ENCODE measurements around the gene IFT88.

IFT88 gene

DNA sequence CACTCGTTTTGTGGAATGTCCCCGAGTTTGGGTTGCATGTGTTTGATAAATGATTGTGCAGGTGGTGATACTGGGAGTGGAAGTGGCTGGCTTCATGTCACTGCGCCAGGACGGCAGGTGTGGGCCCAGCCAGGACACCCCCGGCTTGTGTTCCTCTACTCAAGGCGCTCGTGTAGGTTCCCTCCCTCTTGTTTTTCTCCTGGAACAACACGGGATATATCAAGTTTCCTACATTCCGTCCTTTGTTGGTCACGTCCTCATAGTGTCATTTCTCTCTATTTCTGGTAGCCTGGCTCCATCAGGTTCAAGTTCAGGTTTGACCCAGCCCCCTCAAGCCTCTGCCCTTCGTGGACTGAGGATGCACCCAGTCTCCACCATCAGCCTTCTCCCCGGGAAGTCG lies 152.8 kb downstream of the IFT88 start:
- no peak for DNase-seq

DNA sequence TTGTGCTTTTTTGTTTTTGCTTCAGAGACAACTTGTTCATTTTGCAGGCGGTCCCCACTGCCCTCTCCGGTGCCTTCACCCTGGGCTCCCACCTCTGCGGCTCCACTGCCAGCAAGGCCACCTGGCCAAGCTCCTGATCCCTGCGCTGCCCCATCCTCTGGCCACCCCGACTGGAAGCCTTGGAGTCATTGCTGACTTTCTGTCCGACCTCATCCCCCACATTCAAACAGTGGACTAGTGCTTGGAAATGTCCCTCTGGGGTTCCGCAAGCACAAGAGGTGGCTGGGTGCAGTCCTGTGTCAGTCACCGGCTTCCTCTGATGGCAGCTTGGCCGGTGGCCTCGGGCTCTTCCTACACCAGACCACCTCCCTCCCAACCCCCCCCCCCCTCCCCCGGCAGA lies 153.5 kb downstream of the IFT88 start:
- DNase-seq = no peak

DNA sequence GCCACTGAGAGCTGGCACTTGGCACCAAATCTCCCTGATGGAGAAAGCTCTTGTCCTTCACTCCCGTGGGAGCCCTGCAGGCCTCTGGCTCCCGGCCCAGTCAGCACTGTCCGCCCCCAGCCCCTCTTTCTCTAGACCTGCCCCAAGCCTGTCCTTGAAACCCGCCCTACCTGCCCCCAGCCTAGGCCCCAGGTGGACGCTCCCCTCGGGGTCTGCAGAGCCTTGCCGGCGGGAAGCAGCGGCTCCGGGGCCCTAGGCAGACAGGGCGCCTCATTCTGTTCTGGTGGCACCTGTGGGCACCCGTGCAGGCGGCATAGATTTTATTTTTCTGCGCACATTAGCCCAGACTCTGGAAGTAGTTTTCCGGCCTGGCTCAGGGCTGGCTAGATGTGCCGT lies 154.1 kb downstream of the IFT88 start:
- no peak for DNase-seq

DNA sequence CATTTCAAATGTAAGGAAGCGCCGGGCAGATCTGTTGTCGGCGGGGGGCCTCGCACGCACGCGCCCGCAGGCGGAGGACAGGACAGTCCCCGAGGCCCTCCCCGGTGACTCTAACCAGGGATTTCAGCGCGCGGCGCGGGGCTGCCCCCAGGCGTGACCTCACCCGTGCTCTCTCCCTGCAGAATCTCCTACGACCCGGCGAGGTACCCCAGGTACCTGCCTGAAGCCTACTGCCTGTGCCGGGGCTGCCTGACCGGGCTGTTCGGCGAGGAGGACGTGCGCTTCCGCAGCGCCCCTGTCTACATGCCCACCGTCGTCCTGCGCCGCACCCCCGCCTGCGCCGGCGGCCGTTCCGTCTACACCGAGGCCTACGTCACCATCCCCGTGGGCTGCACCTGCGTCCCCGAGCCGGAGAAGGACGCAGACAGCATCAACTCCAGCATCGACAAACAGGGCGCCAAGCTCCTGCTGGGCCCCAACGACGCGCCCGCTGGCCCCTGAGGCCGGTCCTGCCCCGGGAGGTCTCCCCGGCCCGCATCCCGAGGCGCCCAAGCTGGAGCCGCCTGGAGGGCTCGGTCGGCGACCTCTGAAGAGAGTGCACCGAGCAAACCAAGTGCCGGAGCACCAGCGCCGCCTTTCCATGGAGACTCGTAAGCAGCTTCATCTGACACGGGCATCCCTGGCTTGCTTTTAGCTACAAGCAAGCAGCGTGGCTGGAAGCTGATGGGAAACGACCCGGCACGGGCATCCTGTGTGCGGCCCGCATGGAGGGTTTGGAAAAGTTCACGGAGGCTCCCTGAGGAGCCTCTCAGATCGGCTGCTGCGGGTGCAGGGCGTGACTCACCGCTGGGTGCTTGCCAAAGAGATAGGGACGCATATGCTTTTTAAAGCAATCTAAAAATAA lies 154.7 kb downstream of the IFT88 start:
- DNase-seq = no peak

DNA sequence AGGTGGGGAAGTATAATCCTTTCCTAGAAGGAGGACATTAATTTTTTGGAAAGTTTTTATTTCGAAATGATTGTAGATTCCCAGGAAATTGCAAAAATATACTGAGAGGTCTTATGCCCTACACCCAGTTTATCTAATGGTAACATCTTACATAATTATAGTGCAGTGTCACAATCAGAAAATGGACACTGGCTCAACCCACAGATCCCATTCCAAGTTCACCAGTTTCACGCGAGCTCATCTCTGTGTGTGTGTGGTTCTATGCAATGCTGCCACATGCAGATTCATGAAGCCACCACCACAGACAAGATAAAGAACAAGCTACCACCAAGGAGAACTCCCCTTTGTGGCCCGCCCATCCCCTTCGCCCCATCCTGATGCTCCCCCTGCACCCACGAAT lies 160.9 kb downstream of the IFT88 start:
- no peak for DNase-seq

DNA sequence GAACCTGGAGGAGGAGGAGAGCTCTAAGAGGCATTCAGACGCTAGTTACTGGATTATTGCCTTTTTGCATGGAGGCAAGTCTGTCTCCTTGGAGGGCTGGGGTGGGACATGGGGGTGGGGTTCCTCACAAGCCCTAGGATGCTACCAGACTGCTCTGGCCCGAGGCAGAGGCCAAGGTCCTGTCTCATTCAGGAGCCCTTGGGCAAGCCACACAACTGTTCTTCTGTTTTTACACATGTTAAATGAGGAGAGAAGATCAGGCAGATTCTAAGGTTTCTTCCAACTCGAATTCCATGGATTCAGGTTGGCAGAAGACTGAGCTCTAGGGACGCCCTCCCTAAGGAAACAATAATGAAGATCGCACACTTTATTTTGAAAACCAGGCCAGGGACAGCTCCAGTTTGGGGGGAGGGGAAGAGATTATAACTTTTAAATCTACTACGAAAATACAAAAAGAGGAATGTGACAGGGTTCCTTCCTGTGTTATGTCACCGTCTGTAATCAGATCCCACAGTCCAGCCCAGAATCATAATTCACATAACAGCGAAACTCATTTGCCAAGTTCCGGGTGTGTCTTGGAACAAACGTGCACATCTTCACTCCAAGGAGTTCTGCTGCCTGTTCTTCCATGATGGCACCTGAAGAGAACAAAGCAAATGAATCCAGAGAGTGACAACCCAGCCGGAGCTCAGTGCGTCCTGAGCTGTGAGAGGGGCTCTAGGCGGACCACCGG lies 161.8 kb downstream of the IFT88 start:
- no peak for DNase-seq

DNA sequence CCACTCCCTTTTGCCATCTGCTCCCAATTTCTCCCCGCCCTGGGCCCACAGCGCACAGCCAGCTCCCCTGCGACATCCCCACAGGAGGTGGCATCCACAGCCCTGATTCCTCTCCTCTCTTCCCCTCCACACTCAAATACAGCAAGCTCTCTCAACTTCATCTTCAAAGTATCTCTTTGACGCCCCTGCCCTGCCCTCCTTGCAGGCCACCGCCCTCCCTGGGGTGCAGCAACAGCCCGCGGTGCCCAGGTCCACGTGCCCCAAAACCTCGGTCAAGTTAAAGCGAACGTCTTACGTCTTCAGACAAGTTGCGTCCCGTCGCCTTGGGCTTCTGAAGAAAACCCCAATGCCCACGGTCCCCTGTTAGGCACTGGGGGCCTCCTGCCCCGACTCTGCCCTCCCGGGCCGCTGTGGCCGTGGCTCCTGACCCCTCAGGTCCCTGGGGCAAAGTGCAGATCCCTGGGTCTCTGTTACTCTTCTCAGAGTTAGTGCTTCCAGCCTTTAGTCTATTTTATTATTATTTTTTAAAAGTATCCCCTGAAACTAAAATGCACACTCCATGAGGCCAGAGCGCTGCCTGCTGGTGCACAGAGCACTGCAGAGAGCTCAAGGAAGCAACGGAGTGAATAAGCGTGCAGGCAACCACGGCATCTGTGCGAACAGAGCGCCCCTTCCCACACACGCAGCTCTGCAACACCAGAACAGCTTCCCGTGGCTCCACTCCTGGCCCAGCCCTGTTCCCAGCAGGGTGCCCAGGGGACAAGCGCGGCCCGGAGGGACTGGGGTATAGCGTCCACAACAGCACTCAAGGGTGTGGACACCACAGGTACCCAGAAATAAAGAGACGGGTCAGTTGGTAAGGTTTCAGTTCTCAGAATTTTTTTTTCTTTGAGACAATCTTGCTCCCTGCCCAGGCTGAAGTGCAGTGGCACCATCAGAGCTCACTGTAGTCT lies 163.0 kb downstream of the IFT88 start:
- DNase-seq = no peak

DNA sequence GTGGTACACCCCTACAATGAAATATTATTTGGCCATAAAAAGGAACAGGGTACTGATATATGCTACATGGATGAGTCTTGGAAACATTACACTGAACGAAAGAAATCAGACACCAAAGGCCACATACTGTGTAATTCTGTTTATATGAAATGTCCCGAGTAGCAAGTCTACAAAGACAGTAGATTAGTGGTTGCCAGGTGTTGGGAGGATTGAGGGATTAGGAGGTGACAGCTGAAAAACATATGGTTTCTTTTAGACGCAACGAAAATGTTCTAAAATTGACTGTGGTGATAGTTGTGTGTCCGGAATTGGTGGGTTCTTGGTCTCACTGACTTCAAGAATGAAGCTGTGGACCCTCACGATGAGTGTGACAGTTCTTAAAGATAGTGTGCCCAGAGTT lies 171.7 kb downstream of the IFT88 start:
- no peak for DNase-seq

DNA sequence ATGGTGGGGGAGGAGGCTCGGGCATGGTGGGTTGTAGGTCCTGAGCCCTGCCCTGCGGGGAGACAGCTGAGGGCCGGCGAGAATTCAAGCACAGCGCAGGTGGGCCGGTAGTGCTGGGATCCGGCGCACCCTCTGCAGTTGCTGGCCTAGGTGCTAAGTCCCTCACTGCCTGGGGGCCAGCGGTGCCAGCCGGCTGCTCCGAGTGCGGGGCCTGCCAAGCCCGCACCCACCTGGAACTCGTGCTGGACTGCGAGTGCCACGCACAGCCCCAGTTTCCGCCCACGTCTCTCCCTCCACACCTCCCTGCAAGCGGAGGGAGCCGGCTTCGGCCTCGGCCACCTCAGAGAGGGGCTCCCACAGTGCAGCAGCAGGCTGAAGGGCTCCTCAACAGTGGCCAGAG lies 173.1 kb downstream of the IFT88 start:
- no peak for DNase-seq

Data from KG1 (cell line).